ENCODE results near the gene CCDC6.

DNA sequence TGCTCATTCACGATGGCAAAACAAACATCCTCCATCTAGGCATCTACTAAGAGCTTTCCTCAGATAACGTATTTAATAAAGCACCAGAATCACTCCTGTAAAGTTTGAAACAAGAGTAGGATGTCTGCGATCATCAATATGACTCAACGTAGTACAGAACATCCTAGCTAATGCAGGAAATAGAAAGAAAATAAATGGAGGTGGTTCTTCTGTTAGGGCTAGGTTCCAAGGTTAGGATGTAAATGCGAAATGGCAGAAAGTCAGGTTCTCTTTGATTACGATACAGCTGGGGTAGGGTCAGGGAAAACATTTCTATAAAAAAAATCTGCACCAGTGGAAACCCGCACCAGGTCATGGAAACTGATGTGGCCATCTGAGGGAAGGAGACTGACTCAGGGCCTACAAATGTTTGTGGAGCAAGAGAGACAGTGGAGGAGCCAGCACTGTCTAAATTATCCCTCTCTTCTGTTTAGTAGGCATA lies 29.1 kb downstream of the CCDC6 start:
- TF ChIP-seq BHLHE40 (IDR thresholded peaks at IDR 0.05; ENCODE audit: low read depth, low read length) (no peak), EP300 (IDR thresholded peaks at IDR 0.05) (no peak), CEBPB (IDR thresholded peaks at IDR 0.05) (no peak), CBX2 (IDR thresholded peaks at IDR 0.05; ENCODE audit: borderline replicate concordance, low read depth) (no peak), POLR2A (IDR thresholded peaks at IDR 0.05; ENCODE audit: low read length) (no peak), PBX3 (IDR thresholded peaks at IDR 0.05) (no peak)
- TF ChIP-seq, protein P1, sequence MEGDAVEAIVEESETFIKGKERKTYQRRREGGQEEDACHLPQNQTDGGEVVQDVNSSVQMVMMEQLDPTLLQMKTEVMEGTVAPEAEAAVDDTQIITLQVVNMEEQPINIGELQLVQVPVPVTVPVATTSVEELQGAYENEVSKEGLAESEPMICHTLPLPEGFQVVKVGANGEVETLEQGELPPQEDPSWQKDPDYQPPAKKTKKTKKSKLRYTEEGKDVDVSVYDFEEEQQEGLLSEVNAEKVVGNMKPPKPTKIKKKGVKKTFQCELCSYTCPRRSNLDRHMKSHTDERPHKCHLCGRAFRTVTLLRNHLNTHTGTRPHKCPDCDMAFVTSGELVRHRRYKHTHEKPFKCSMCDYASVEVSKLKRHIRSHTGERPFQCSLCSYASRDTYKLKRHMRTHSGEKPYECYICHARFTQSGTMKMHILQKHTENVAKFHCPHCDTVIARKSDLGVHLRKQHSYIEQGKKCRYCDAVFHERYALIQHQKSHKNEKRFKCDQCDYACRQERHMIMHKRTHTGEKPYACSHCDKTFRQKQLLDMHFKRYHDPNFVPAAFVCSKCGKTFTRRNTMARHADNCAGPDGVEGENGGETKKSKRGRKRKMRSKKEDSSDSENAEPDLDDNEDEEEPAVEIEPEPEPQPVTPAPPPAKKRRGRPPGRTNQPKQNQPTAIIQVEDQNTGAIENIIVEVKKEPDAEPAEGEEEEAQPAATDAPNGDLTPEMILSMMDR (IDR thresholded peaks at IDR 0.05): no peak
- TF ChIP-seq, protein P2, sequence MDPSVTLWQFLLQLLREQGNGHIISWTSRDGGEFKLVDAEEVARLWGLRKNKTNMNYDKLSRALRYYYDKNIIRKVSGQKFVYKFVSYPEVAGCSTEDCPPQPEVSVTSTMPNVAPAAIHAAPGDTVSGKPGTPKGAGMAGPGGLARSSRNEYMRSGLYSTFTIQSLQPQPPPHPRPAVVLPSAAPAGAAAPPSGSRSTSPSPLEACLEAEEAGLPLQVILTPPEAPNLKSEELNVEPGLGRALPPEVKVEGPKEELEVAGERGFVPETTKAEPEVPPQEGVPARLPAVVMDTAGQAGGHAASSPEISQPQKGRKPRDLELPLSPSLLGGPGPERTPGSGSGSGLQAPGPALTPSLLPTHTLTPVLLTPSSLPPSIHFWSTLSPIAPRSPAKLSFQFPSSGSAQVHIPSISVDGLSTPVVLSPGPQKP (IDR thresholded peaks at IDR 0.05; ENCODE audit: low read depth, low read length): no peak
- TF ChIP-seq, protein P3, sequence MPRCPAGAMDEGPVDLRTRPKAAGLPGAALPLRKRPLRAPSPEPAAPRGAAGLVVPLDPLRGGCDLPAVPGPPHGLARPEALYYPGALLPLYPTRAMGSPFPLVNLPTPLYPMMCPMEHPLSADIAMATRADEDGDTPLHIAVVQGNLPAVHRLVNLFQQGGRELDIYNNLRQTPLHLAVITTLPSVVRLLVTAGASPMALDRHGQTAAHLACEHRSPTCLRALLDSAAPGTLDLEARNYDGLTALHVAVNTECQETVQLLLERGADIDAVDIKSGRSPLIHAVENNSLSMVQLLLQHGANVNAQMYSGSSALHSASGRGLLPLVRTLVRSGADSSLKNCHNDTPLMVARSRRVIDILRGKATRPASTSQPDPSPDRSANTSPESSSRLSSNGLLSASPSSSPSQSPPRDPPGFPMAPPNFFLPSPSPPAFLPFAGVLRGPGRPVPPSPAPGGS (IDR thresholded peaks at IDR 0.05): no peak

Measured in A549 (cell line).